Measurements from ENCODE around the gene MT1E. TPM values are rescaled to one million over a fixed set of nuclear protein-coding genes. Genes with fewer than 3 reads are reported as not detected.

The MT1E gene
- total RNA-seq, 1 experiment from 2014 or later = 383 TPM

- 0 out of 4 replicates have a peak overlapping the region, but pooled peaks of 1 of the 2 experiments have one; percentile 85 for H3K4me3 ChIP-seq (replicated peaks in 1 of 2; ENCODE audit: low read depth in 1 of 2, low read length in 2 of 2)
- CTCF ChIA-PET = interaction anchor here (0.9 to 5.3 kb wide), 4 partner anchors 29 to 184 kb away, joined by 3 to 65 read pairs (median 6); no protein-coding TSS in a partner anchor
- H3K9me3 ChIP-seq (ENCODE audit: control insufficient read depth in 1 of 2, insufficient read depth in 1 of 2, low read depth in 1 of 2, low read length in 2 of 2) = no peaks in the 10 kb centered on the region
- H3K27me3 ChIP-seq (ENCODE audit: insufficient read depth, low read length) = no peaks in the 10 kb centered on the region
- H3K4me2 ChIP-seq (ENCODE audit: low read length) = peak overlapping the region; percentile 95
- intact Hi-C loops (cut with micrococcal nuclease) = no loop called here
- TF ChIP-seq YY1 (IDR thresholded peaks at IDR 0.05; ENCODE audit: extremely low read depth, insufficient replicate concordance, low read depth, low read length) = no peak
- no peak for TF ChIP-seq ZFX (IDR thresholded peaks at IDR 0.05)
- no peak for TF ChIP-seq ELF1 (IDR thresholded peaks at IDR 0.05; ENCODE audit: borderline replicate concordance, low read depth)
- TF ChIP-seq SP1 (IDR thresholded peaks at IDR 0.05; ENCODE audit: low read depth) = no peak
- TF ChIP-seq TCF7L2 (IDR thresholded peaks at IDR 0.05; ENCODE audit: borderline replicate concordance, extremely low read depth, insufficient read depth, insufficient read length) = no peak
- no peak for TF ChIP-seq EZH2 (IDR thresholded peaks at IDR 0.05)
- no peak for TF ChIP-seq RAD21 (IDR thresholded peaks at IDR 0.05; ENCODE audit: low read depth)
- no peak for TF ChIP-seq FOSL1 (IDR thresholded peaks at IDR 0.05; ENCODE audit: low read depth)
- TF ChIP-seq POLR2AphosphoS5 (IDR thresholded peaks at IDR 0.05; ENCODE audit: low read depth, low read length) = no peak
- no peak for TF ChIP-seq EGR1 (IDR thresholded peaks at IDR 0.05; ENCODE audit: low read depth)
- no peak for TF ChIP-seq EZH2phosphoT487 (IDR thresholded peaks at IDR 0.05; ENCODE audit: borderline replicate concordance)
- TF ChIP-seq SIN3A (IDR thresholded peaks at IDR 0.05; ENCODE audit: low read depth) = no peak
- TF ChIP-seq MAX (IDR thresholded peaks at IDR 0.05) = no peak
- TF ChIP-seq, protein P1, sequence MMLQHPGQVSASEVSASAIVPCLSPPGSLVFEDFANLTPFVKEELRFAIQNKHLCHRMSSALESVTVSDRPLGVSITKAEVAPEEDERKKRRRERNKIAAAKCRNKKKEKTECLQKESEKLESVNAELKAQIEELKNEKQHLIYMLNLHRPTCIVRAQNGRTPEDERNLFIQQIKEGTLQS (IDR thresholded peaks at IDR 0.05) = no peak
- TF ChIP-seq JUND (IDR thresholded peaks at IDR 0.05) = no peak
- TF ChIP-seq REST (IDR thresholded peaks at IDR 0.05; ENCODE audit: low read depth) = no peak
- RAD21 ChIA-PET (ENCODE audit: low non-redundant PET in 1 of 2, low total read pairs in 2 of 2, uncharacterized antibody in 2 of 2, unreplicated experiment in 2 of 2) = interaction anchor here (1.2 to 1.8 kb wide), 3 partner anchors 20 to 96 kb away, joined by 3 to 6 read pairs (median 5); partner anchors contain the start of gene MT1E (in 1 of the 2)
- no peaks in the 10 kb centered on the region for H3K9me2 ChIP-seq (ENCODE audit: insufficient read depth)
- H4K20me1 ChIP-seq (ENCODE audit: insufficient read depth) = no peaks in the 10 kb centered on the region
- no peaks in the 10 kb centered on the region for H3K36me3 ChIP-seq (ENCODE audit: control insufficient read depth in 1 of 2, insufficient read depth in 2 of 2, low read length in 2 of 2)
- H2AFZ ChIP-seq (ENCODE audit: low read depth, low read length, poor library complexity, severe bottlenecking) = peak overlapping the region; percentile 24
- peak overlapping the region; percentile 96 for H3K27ac ChIP-seq (ENCODE audit: low read depth, low read length)
- peaks cover 42 to 61% of the 10 kb centered on the region in 2 experiments for H3K4me1 ChIP-seq (ENCODE audit: control insufficient read depth in 1 of 2, insufficient read depth in 2 of 2, low read length in 2 of 2)
- no peak for ATAC-seq
- BruUV-seq (replicated peaks) = no TSS peak
- DNase-seq (ENCODE audit: low read depth, low spot score) = no peak
- H3K9ac ChIP-seq (ENCODE audit: low read length) = peak overlapping the region; percentile 91; the same call in 1 of the 2 replicates
- POLR2A ChIA-PET = interaction anchor here (3.9 to 16.1 kb wide), 2 partner anchors 19 to 96 kb away, joined by 14 to 344 read pairs; partner anchors contain the start of gene MT1E
- H3K79me2 ChIP-seq (ENCODE audit: insufficient read depth, low read length) = peaks cover 14% of the 10 kb centered on the region
These were observed 20.1 kb upstream of the MT1E start for GRCh38 chr16:56605475-56605874.
